ENCODE results near the gene STAM. TPM values are rescaled to one million over a fixed set of nuclear protein-coding genes. Genes with fewer than 3 reads are reported as not detected.

Gene STAM
- polyA plus RNA-seq, 1 donor (not counting 4 experiments of a cell fraction or from before 2014, with no cell fraction given), result 34.1 TPM

DNA sequence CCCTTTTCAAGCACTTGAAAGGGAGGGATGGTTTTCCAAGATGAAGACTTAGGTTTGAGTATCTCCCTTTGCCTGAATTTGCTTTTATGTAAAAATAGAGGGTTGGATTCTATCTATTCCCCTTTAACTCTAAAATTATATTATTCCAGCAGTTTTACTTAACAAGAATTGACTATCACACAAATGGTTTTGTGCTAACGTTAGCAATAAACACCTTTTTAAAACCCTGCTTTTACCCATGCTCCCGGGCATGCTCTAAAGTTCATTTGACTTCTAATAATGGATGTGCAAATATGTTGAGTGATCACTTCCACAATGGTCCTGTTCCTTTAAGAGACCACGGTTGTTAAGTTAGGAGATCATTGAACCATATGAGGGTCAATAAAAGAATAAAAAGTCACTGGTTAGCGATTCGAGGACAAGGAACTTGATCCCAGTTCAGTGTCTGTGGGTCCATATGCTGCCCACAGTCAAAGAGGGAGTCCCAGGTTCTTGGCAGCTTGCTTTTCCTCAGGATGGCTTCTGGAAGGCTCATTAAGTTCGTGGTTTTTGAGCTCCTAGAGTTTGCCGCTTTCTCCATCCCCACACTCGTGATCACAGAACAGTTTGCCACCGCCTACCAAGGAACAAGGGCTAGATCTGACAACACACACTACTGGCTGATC lies 108.0 kb downstream of the STAM start, which contains the start of gene TMEM236:
Gene TMEM236, plus strand, starts transcription at position 421 of the 665 bp plus-strand sequence. Its CDS starts 95 bp downstream, at position 516.
- Histone ChIP-seq H3K4me3 (ENCODE audit: control insufficient read depth in 2 of 3, extremely low read depth in 1 of 3, insufficient read depth in 2 of 3, low read depth in 1 of 3, low read length in 3 of 3) (no peak within 1 kb of the TSS), H3K9me1 (ENCODE audit: control insufficient read depth, extremely low read depth, insufficient read depth, low read length) (no peaks in the 10 kb centered on the region), H3K36me3 (ENCODE audit: control insufficient read depth in 2 of 2, extremely low read depth in 1 of 2, insufficient read depth in 2 of 2, low read length in 2 of 2) (no peaks in the 10 kb centered on the region), H3K4me1 (ENCODE audit: control insufficient read depth, extremely low read depth, insufficient read depth, low read length) (no peaks in the 10 kb centered on the region), H3K27me3 (ENCODE audit: control insufficient read depth, extremely low read depth, insufficient read depth, low read length) (no peaks in the 10 kb centered on the region), H3K9ac (ENCODE audit: control insufficient read depth, extremely low read depth, insufficient read depth, low read length) (no peak within 1 kb of the TSS), H4K20me1 (ENCODE audit: control insufficient read depth, extremely low read depth, insufficient read depth, low read length) (no peaks in the 10 kb centered on the region), H2AFZ (ENCODE audit: control insufficient read depth, low read length) (no peak within 1 kb of the TSS), H3K9me3 (ENCODE audit: control insufficient read depth, low read depth, low read length) (no peaks in the 10 kb centered on the region), H3K27ac (ENCODE audit: control insufficient read depth, insufficient read depth, low read length) (no peak within 1 kb of the TSS), H3K4me2 (ENCODE audit: control insufficient read depth, extremely low read depth, insufficient read depth, low read depth, low read length) (no peak within 1 kb of the TSS), H3K79me2 (ENCODE audit: control insufficient read depth, insufficient read depth, low read length) (no peaks in the 10 kb centered on the region)
- dilution Hi-C loops (cut with MboI; ENCODE audit: extremely low pct_ligation_motif_present, low sequenced_read_pairs), result no loop called here
- DNase-seq (ENCODE audit: low read depth, low spot score) (no peak), FAIRE-seq (no peak)
- TF ChIP-seq, protein P1, sequence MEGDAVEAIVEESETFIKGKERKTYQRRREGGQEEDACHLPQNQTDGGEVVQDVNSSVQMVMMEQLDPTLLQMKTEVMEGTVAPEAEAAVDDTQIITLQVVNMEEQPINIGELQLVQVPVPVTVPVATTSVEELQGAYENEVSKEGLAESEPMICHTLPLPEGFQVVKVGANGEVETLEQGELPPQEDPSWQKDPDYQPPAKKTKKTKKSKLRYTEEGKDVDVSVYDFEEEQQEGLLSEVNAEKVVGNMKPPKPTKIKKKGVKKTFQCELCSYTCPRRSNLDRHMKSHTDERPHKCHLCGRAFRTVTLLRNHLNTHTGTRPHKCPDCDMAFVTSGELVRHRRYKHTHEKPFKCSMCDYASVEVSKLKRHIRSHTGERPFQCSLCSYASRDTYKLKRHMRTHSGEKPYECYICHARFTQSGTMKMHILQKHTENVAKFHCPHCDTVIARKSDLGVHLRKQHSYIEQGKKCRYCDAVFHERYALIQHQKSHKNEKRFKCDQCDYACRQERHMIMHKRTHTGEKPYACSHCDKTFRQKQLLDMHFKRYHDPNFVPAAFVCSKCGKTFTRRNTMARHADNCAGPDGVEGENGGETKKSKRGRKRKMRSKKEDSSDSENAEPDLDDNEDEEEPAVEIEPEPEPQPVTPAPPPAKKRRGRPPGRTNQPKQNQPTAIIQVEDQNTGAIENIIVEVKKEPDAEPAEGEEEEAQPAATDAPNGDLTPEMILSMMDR (optimal IDR thresholded peaks at IDR 0.05 in 1 of 3, IDR thresholded peaks at IDR 0.05 in 1 of 3, conservative IDR thresholded peaks at IDR 0.05 in 1 of 3; ENCODE audit: extremely low read depth in 1 of 3, insufficient read depth in 2 of 3, low read length in 3 of 3), result no peak
- TF ChIP-seq EZH2 (IDR thresholded peaks at IDR 0.05; ENCODE audit: low read length), result no peak

DNA sequence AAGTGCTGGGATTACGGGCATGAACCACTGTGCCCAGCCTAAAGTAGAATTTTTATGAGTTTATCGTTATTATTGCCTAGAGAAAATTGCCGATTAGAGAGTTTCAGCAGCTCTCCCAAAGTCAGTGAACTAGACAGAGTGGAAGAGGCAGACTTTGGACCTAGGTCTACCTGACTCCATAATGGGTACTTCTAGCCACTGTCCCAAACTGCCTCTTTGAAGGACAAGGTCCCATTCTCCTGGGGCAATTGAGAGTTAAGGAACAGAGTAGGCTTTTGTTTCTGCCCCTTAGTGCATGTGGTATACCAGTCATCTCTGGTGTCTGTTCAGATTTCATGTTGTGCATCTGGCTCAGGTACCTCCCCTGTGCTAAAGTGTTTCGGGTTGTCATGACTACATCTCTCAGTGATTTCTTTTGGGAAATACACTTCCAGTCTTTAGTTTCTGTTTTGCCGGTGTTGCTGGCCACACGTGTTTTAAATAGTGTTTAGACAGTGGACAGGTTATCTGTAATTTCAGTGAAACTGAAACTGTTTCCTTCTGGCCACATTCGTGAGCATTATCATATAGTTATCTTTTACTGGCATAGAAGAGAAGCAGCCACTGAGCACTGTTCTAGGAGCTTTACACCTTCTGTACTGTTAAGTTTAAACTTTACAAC lies 112.7 kb downstream of the STAM start:
- Histone ChIP-seq H3K27ac (ENCODE audit: control insufficient read depth, insufficient read depth, low read length) (no peak overlapping the region), H3K9me3 (ENCODE audit: control insufficient read depth, low read depth, low read length) (no peaks in the 10 kb centered on the region), H3K4me1 (ENCODE audit: control insufficient read depth, extremely low read depth, insufficient read depth, low read length) (no peaks in the 10 kb centered on the region), H3K36me3 (ENCODE audit: control insufficient read depth in 2 of 2, extremely low read depth in 1 of 2, insufficient read depth in 2 of 2, low read length in 2 of 2) (no peaks in the 10 kb centered on the region), H2AFZ (ENCODE audit: control insufficient read depth, low read length) (peak overlapping the region; percentile 12), H3K79me2 (ENCODE audit: control insufficient read depth, insufficient read depth, low read length) (no peaks in the 10 kb centered on the region), H3K27me3 (ENCODE audit: control insufficient read depth, extremely low read depth, insufficient read depth, low read length) (no peaks in the 10 kb centered on the region), H3K4me3 (ENCODE audit: control insufficient read depth in 2 of 3, extremely low read depth in 1 of 3, insufficient read depth in 2 of 3, low read depth in 1 of 3, low read length in 3 of 3) (no peak overlapping the region), H3K9me1 (ENCODE audit: control insufficient read depth, extremely low read depth, insufficient read depth, low read length) (no peaks in the 10 kb centered on the region), H4K20me1 (ENCODE audit: control insufficient read depth, extremely low read depth, insufficient read depth, low read length) (no peaks in the 10 kb centered on the region), H3K4me2 (ENCODE audit: control insufficient read depth, extremely low read depth, insufficient read depth, low read depth, low read length) (no peak overlapping the region), H3K9ac (ENCODE audit: control insufficient read depth, extremely low read depth, insufficient read depth, low read length) (no peak overlapping the region)
- DNase-seq (ENCODE audit: low read depth, low spot score) (no peak), FAIRE-seq (peak; percentile 20)
- no peak for TF ChIP-seq EZH2 (IDR thresholded peaks at IDR 0.05; ENCODE audit: low read length)
- TF ChIP-seq, protein P1 (optimal IDR thresholded peaks at IDR 0.05 in 1 of 3, IDR thresholded peaks at IDR 0.05 in 1 of 3, conservative IDR thresholded peaks at IDR 0.05 in 1 of 3; ENCODE audit: extremely low read depth in 1 of 3, insufficient read depth in 2 of 3, low read length in 3 of 3), result no peak
- dilution Hi-C loops (cut with MboI; ENCODE audit: extremely low pct_ligation_motif_present, low sequenced_read_pairs), result no loop called here

Data from keratinocyte (primary cell).